OCI-LY1 (cell line): Measurements from ENCODE around the gene CMTM1.

ENCODE experiments used
- EZH2 ChIP-seq: fragments of 200-600 bp; sonication (generic), shearing (Covaris generic); IDR thresholded peaks from 2 replicates; pipeline ENCODE4 v1.8.0; 2017; ENCODE audit warnings: borderline replicate concordance, mixed run types, mild to moderate bottlenecking, antibody characterized with exemption, low read length, moderate library complexity, mixed read lengths
- TF ChIP-seq, protein P1 (sequence below): fragments of 200-600 bp; sonication (generic), shearing (Covaris generic); IDR thresholded peaks from 2 replicates; pipeline ENCODE4 v1.5.1; 2017; ENCODE audit warnings: mild to moderate bottlenecking, antibody characterized with exemption, low read length, moderate library complexity, mixed read lengths

DNA sequence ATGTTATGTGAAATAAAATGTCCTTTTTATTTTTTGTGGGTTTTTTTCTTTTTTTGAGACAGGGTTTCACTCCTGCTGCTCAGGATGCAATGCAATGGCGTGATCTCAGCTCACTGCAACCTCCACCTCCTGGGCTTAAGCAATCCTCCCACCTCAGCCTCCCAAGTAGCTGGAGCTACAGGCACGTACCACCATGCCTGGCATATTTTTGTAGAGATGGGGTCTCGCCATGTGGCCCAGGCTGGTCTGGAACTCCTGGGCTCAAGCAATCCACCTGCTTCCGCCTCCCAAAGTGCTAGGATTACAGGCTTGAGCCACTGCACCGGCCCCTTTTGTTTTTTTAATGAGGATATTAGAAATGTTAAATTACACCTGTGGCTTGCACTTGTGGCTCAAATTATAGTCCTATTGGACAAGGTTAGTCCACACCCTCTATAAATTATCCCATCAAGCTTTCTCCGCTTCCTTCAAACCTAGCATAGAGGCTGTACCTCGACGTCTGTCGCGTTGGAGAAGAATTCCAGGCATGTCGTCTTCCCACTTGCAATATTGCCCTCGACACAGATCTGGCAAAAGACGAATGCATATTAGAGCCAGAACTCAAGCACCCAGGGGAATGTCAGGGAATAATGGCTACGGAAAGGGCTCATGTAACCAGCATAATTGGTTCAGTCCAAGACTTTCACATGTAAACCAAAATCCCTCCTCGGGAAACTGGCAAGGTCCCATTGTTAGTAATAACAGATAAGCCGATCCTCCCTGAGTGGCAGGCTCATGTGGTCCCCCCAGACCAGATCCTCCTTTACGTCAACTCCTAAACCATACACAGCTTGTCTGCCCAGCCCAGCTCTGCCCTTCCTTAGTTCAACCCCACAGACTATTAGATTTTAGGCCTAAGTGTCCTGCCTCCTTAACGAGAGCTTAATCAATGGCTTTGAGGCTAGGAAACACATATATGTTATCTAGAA, 24.6 kb upstream of the CMTM1 start:
- TF ChIP-seq, protein P1, sequence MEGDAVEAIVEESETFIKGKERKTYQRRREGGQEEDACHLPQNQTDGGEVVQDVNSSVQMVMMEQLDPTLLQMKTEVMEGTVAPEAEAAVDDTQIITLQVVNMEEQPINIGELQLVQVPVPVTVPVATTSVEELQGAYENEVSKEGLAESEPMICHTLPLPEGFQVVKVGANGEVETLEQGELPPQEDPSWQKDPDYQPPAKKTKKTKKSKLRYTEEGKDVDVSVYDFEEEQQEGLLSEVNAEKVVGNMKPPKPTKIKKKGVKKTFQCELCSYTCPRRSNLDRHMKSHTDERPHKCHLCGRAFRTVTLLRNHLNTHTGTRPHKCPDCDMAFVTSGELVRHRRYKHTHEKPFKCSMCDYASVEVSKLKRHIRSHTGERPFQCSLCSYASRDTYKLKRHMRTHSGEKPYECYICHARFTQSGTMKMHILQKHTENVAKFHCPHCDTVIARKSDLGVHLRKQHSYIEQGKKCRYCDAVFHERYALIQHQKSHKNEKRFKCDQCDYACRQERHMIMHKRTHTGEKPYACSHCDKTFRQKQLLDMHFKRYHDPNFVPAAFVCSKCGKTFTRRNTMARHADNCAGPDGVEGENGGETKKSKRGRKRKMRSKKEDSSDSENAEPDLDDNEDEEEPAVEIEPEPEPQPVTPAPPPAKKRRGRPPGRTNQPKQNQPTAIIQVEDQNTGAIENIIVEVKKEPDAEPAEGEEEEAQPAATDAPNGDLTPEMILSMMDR: no peak
- TF ChIP-seq EZH2: no peak
